Measurements from ENCODE around the gene CDCA8.
"Not testable (repeated sequence)": the region's sequence is repeated elsewhere in the genome, so short reads cannot be mapped to it uniquely, and the experiment has no call there.

The CDCA8 gene

DNA sequence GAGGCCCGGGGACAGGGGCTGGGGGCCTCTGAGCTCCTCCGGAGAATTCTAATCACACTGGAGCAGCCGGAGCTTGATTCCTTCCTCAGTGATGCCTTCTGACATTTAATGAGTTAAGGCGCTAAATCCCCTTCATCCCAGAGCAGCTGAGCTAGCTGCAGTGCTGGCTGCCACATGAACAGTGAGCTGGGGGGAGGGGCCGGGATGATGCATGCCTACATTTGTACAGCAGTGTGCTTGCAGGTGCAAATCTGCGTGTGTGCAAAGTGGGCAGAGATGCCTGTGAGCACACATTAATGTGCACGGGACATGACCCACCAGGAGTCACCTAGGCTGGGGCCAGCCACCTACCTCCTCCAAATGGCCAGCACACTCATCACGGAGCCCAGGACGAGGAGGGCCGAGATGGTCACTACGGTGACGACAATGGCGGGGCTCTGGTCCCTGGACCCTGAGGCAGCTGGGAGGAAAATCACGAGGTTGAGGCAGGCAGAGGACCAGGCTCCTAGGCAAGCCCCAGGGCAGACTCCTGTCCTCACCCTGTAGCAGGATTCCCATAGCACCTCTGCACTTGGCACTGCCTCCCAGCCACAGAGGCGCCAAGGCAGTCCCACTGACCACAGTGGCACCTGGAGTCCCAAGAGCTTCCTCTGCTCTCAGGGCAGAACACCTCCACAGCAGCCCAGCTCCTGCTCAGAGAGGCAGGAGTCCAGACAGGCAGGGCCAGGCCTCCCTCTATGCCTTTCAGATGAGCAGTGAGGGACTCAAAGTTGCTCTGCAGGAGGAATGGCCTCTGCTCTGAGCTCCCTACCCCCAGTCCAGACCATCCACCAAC lies 34.7 kb downstream of the CDCA8 start:
- H3K4me3 ChIP-seq (ENCODE audit: low read depth, low read length): no peak overlapping the region
- no peak for TF ChIP-seq CTCF (IDR thresholded peaks at IDR 0.05; ENCODE audit: low read depth, low read length)

DNA sequence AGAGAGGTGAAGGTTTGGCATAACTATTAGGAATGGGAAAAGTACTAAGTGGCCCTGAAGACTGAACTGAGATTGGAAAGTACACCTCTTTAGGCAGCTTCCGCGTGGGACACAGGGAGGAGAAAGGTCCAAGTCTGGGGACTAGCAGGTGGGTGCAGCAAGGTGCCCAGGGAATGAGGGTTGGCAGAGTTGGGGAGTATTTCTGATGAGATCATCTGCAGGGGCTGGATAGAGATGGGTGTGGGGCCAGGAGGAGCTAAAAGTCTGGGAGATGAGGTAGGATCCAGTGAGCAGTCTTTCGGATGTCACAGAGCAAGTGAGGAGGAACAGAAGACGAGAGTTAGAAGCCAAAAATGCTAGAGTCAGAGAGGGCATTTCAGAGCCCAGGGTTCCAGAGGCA lies 36.1 kb downstream of the CDCA8 start:
- no peak overlapping the region for H3K4me3 ChIP-seq (ENCODE audit: low read depth, low read length)
- no peak for TF ChIP-seq CTCF (IDR thresholded peaks at IDR 0.05; ENCODE audit: low read depth, low read length)

DNA sequence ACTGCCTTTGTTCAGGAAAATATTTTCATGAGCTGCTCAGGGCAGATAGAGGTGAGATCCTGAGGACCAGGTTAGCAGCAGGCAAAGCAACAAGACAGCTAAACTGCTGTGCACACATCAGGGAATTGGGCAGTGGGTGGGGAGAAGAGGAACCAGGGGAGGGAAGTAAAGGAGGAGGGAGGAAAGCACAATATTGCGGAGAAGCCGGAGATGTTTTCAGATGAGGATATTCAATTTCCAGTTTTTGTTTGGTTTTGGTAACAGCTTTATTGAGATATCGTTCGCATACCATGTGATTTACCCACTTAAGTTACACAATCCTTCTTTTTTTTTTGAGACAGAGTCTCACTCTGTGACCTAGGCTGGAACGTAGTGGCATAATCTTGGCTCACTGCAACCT lies 38.1 kb downstream of the CDCA8 start:
- TF ChIP-seq CTCF (IDR thresholded peaks at IDR 0.05; ENCODE audit: low read depth, low read length): no peak
- no peak overlapping the region for H3K4me3 ChIP-seq (ENCODE audit: low read depth, low read length)

GRCh38 chr1:37731312-37732019 lies 39.1 kb downstream of the CDCA8 start:
- no peak overlapping the region for H3K4me3 ChIP-seq (ENCODE audit: low read depth, low read length)
- TF ChIP-seq CTCF (IDR thresholded peaks at IDR 0.05; ENCODE audit: low read depth, low read length): no peak

- no peak for TF ChIP-seq CTCF (IDR thresholded peaks at IDR 0.05; ENCODE audit: low read depth, low read length)
- no peak overlapping the region for H3K4me3 ChIP-seq (ENCODE audit: low read depth, low read length)
These were observed 39.9 kb downstream of the CDCA8 start for GRCh38 chr1:37732111-37732780.

DNA sequence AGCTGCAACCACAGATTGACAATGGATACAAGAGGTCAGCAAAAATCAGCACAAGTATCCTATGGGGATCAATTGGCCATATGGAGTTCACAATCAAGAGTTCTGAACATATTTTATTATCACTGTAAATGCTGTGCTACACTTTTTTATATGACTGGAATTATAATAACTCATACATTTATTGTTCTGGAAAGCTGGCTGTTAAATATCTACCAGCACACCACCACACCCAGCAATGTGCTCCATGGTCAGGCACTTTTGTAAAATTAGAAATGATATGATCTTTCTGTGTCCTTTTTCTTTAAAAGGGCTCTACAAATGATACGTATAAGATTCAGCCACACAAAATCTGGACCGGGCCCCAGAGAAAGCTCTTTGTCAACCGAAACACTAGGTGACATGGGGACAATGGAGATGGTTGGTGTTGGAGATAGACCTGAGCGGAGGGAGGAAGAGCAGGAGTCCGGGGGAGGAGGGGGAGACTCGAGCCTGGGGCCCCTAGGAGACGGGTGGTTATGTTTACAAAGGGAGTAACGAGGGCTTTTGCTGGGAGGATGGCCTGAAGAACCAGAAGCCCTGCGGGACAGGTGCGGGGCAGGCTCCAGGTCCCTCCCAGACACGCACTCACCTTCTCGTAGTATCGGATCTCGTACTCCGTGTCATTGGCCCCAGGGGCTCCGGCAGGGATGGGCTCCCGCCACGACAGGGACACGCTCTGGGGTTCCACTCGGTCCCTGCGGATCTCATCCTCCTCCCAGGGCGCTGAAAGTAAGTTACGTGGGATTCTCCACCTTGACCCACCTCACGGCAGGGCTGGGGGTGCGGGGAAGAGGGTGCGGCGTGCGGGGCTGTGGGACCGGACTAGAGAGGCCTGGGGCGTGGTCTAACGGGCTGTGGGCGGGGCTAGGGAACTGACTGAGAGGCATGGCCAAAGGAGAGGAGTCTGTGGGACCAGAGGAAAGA lies 42.6 kb downstream of the CDCA8 start:
- 0 out of 2 replicates have a peak overlapping the region, but pooled peaks have one; percentile 4 for H3K4me3 ChIP-seq (ENCODE audit: low read depth, low read length)

DNA sequence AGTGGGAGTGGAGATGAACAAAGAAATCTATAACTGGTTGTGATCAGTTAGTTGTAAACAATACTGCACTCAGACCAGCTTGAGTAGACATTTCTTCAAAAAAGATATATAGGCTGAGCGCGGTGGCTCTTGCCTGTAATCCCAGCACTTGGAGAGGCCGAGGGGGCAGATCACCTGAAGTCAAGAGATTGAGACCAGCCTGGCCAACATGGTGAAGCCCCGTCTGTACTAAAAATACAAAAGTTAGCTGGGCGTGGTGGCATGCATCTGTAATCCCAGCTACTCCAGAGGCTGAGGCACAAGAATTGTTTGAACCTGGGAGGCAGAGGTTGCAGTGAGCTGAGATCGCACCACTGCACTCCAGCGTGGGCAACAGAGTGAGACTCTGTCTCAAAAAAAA lies 45.7 kb downstream of the CDCA8 start:
- not testable (repeated sequence) for H3K4me3 ChIP-seq (ENCODE audit: low read depth, low read length)

More for the DNA sequence above, 42.6 kb downstream of the CDCA8 start:
- no peak for TF ChIP-seq CTCF (IDR thresholded peaks at IDR 0.05; ENCODE audit: low read depth, low read length)

DNA sequence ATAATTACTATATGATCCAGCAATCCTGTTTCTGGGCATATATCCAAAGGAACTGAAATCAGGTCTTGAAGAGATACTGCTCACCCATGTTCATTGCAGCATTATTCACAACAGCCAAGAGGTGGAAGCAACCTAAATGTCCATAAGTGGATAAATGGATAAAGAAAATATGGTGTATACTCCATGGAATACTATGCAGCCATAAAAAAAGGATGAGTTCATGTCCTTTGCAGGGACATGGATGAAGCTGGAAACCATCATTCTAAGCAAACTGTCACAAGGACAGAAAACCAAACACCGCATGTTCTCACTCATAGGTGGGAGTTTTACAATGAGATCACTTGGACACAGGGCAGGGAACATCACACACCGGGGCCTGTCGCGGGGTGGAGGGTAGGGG lies 46.3 kb downstream of the CDCA8 start:
- not testable (repeated sequence) for H3K4me3 ChIP-seq (ENCODE audit: low read depth, low read length)
